SIG-M5 treated with dmso at 0.1 percent for 504 hours (cell line): ENCODE results near the gene DLGAP3.
A peak's percentile ranks its signal among the peaks of the same experiment; 100 is the strongest.

Source experiments
- DNase-seq: peaks from one replicate; lab custom pipeline; 2025; ENCODE audit not compliant: unreplicated experiment; lab: John Stamatoyannopoulos, UW

Gene DLGAP3

GRCh38 chr1:34929853-34930701, 627 bp upstream of the DLGAP3 start:
- no peak for DNase-seq

- no peak for DNase-seq
Observed at GRCh38 chr1:34928699-34929496, 552 bp downstream of the DLGAP3 start.

- DNase-seq: no peak
Observed at GRCh38 chr1:34928066-34928696, 1.3 kb downstream of the DLGAP3 start.

DNA sequence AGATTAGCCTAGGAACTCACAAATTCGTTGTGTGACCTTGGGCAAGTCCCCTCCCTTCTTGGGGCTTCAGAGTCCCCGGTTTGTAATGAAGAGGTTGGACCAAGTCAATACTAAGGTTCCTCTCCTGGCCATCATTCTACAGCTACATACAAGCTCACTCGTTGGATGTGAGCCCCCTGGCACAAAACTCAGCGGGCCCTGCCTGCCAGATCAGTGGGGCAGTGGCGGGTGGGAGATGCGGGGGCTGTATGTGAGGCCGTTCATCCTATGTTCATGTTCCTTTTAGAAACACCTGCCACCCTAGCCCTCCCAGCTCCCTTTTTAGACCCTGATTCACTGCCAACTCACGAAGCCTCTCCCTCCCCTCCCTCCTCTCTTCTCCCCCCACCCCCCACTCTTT, 2.1 kb downstream of the DLGAP3 start:
- DNase-seq: no peak

GRCh38 chr1:34926894-34927293, 2.6 kb downstream of the DLGAP3 start:
- no peak for DNase-seq

DNA sequence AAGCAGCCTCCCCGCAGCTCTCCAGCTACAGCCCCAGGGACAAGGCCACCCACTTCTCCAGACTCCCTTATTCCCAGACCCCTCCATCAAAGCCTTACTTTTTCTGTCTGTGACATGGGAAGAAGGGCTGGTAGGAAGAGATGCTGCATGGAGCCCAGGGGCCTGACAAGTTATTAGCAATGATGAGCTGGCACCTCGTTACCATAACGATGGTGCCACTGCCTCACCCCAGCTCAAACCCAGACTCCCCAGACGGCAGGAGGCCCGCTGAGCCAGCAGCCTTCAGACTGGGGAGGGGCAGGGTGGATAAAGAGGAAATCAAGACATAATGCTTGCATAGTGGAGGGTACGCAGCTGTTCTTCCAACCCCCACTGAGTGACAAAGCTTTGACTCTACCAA, 3.3 kb downstream of the DLGAP3 start:
- no peak for DNase-seq

GRCh38 chr1:34925730-34926129, 3.7 kb downstream of the DLGAP3 start:
- no peak for DNase-seq

DNA sequence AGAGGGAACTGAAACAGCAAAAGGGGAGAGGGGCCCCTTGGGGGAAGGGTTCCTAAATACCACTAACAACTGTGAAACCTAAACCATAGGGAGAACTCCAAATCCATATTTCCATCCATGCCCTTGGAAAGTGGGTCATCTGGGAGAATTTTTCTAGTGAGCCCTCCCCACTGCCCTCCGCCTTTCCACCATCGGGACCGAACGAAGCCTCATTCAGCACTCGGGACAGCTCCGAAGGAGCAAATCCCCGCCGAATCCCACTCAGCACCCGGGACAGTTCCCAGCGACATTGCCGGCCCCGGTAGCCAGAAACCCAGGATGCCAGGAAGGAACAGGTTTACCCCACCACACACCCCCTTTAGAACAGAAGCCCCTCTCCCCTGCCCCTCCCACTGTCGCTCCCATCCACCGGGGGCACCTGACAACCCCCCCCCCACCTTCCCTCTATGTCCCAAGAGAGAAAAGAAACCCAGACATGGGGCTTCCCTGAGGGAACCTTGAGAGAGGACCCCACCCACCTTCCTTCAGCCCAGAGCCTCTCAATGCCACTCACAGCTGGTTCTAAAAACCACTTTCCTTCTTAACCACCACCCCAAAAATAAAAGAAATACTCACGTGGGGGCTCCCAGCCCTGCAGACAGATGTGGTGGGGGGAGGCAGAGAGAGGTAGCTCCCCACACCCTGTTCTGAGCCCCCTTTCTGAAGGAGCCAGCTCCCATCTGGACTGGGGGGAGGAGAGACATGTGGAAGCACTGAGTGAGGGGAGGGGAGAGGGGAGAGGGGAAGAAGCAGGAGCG, 4.5 kb downstream of the DLGAP3 start:
- DNase-seq: peak; percentile 54

GRCh38 chr1:34923490-34923889, 6.0 kb downstream of the DLGAP3 start:
- no peak for DNase-seq

DNA sequence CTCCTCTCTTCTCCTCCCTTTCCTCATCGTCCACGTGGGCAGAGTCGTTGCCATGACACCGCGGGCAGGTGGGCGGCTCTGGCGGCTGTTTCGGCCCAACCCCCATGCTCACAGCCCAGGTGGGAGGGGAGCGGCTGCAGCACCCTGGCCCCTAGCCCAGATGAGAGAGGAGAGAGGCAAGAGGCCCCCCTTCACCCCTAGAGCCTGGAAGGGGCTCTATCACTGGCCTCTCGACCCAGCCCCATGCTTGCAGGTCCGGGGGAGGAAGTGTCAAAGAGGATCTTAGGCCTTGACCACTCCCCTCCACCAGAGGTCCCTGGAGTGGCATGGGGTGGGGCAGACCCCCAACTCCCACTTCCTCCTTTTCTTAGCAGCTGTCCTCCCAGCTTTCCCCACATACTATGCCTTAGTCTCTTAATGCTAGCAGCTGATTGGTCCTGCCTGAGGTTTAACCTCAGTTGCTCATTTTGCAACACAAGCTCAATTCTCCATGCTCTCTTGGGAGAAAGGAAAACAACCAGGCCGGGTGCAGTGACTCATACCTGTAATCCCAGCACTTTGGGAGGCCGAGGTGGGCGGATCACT, 10.4 kb downstream of the DLGAP3 start:
- peak; percentile 73 for DNase-seq

GRCh38 chr1:34918386-34918976, 11.0 kb downstream of the DLGAP3 start:
- no peak for DNase-seq

- DNase-seq: no peak
Observed at GRCh38 chr1:34917017-34917416, 12.4 kb downstream of the DLGAP3 start.

DNA sequence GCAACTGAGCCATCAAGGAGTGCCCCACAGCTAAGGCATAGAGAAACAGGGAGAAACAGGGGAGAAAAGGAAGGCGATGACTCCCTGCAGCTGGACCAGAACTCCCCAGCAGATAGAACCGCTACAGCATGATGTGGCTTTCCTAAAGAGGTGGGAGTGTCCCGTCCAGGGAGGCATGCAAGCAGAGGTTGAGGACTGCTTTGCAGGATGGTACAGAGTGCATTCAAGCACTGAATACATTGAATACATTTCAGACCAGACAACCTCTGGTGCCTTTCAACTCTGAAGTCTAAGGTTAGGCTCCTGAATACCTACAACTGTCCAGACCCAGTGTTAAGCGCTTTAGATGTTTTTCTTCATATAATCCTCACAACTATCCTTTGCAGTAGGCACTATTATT, 13.3 kb downstream of the DLGAP3 start:
- DNase-seq: no peak

- no peak for DNase-seq
Observed at GRCh38 chr1:34915521-34915920, 13.9 kb downstream of the DLGAP3 start.

DNA sequence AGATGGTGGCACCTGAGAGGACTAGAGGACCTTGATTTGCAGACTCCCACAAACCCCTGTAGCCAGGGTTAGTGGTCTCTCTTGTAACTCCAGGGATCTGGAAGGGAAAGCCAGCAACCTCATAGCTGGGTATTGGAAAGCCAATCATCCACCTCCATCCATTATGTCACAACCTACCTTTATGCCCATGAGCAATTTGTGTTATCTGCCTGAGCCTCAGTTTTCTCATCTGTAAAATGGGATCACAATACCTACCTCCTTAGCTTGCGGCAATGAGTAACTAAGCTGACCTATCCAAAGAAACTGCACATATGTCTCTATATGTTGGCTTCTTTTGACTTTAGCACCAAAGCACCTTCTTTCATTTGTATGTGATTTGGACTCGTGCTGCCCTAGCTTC, 14.5 kb downstream of the DLGAP3 start:
- no peak for DNase-seq

DNA sequence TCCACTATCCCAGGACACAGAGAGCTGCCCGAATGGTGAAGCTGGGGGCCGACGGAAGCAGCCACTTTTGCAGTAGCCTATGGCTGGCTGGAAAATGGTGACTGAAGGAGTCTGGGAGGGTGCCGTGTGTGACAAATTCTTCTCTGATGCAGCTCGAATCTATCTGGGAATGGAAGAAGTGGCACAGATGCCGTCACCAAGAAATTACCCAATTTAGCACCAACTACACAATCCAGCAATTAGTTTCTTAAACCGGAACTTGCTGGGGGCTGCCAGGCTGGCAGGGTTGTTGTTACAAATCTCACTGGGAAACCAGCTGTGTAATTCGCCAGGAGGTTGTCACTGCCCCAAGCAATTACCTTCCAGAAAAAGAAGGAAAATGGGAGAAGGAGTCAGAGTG, 18.0 kb downstream of the DLGAP3 start:
- DNase-seq: no peak

DNA sequence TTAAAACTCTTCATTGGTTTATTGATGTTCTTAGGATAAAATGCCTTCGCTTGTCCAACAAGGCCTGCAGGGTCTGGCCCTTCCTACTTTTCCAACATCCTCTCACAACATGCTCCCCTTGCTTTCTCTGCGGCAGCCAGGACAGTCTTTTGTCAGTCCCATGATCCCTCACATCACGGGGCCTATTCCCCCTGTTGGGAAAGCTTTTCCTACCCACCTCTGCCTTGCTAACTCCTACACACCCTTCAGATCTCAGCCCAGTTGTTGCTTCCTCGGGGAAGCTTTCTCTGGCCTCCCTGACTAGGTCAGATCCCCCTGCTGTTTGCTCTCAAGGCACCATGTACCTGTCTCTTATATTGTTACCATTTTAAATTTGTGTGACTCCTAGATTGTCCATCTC, 19.0 kb downstream of the DLGAP3 start:
- no peak for DNase-seq

GRCh38 chr1:34908369-34908768, 21.1 kb downstream of the DLGAP3 start:
- no peak for DNase-seq

DNA sequence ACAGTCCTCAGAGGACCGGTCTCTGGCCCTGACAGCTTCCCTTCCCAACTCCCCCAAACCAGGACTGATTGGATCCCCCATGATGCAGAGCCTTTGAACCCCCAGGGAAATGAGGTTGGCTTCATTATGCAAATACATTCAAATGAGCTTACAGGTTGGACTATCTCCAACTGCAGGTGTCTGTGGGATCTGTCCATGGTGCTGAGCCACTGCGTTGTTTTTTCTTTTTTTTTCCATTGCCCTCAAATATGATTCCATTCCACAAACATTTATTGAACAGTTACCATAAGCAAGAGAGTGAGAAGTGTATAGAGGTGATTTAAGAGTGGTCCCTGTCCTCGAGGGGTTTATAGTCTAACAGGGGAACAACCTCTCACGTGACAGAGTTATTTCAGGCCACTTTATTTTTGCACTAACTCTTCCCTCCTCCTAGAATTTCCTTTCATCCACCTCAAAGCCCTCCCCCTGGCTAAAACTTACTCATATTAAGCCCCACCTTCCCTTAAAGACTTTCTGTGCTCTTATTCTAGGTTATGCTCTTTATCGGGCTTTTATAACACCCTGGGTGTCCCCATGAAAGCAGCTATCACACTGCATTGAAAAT, 21.9 kb downstream of the DLGAP3 start:
- no peak for DNase-seq

DNA sequence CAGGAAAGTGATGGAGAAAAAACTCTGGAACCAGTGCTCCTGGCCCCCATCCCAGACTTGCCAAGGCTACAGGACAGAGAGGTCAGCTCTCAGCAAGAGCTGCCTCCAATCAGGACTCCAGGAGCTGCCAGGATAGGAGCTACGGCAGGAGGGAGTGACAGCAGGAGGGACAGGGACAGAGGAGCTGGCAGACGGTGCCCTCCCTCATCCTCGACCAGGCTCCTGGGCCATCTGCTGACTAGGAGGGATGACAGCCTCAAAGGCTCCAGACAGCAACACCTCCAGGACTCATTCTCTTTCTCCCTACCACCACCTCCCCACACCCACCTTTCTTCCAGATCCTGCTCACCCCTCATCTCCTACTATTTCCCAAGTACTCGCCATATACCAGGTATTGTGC, 22.7 kb downstream of the DLGAP3 start:
- no peak for DNase-seq
